Type B pancreatic cell (in vitro differentiated cells): ENCODE data around the gene FHL5. TPM values are rescaled to one million over a fixed set of nuclear protein-coding genes. Genes with fewer than 3 reads are reported as not detected.
"Not testable (repeated sequence)": the region's sequence is repeated elsewhere in the genome, so short reads cannot be mapped to it uniquely, and the experiment has no call there.

Experiments used
- DNase-seq: peaks from one replicate; pipeline ENCODE4 v3.0.0; 2021; ENCODE audit warnings: mixed read lengths; ENCODE audit not compliant: unreplicated experiment; ENCODE audit errors: extremely low spot score
- H3K27ac Mint-ChIP-seq: 2 replicates; pipeline ENCODE4 v1.8.0; 2021; ENCODE audit warnings: mild to moderate bottlenecking, mixed read lengths
- H3K27me3 Mint-ChIP-seq: 2 replicates; pipeline ENCODE4 v1.8.0; 2021; ENCODE audit warnings: mixed read lengths
- H3K36me3 Mint-ChIP-seq: 2 replicates; pipeline ENCODE4 v1.8.0; 2021; ENCODE audit warnings: mixed read lengths
- H3K4me1 Mint-ChIP-seq: one replicate; pipeline ENCODE4 v1.8.0; 2021; ENCODE audit warnings: mixed read lengths; ENCODE audit not compliant: unreplicated experiment
- H3K4me3 Mint-ChIP-seq: 2 replicates; pipeline ENCODE4 v1.8.0; 2021; ENCODE audit warnings: mild to moderate bottlenecking, mixed read lengths
- H3K9me3 Mint-ChIP-seq: 2 replicates; pipeline ENCODE4 v1.8.0; 2021; ENCODE audit warnings: mixed read lengths
- total RNA-seq: library from RNA; stranded (reverse); gene quantifications from 2 replicates; pipeline ENCODE4 v1.2.1, GENCODE V29; 2021; ENCODE audit warnings: low replicate concordance
- TF ChIP-seq, protein P1 (sequence below): fragments of 200-600 bp; sonication (generic); conservative IDR thresholded peaks from 2 replicates; pipeline ENCODE4 v1.5.0; 2021; ENCODE audit warnings: antibody characterized with exemption, mild to moderate bottlenecking

FHL5 gene
- total RNA-seq, 1 donor from 2014 or later = 0.41 TPM

GRCh38 chr6:96624957-96625356 lies 62.0 kb downstream of the FHL5 start:
- no peaks in the 10 kb centered on the region for H3K9me3 Mint-ChIP-seq
- peaks cover 10% of the 10 kb centered on the region for H3K27me3 Mint-ChIP-seq
- no peak for DNase-seq
- TF ChIP-seq, protein P1, sequence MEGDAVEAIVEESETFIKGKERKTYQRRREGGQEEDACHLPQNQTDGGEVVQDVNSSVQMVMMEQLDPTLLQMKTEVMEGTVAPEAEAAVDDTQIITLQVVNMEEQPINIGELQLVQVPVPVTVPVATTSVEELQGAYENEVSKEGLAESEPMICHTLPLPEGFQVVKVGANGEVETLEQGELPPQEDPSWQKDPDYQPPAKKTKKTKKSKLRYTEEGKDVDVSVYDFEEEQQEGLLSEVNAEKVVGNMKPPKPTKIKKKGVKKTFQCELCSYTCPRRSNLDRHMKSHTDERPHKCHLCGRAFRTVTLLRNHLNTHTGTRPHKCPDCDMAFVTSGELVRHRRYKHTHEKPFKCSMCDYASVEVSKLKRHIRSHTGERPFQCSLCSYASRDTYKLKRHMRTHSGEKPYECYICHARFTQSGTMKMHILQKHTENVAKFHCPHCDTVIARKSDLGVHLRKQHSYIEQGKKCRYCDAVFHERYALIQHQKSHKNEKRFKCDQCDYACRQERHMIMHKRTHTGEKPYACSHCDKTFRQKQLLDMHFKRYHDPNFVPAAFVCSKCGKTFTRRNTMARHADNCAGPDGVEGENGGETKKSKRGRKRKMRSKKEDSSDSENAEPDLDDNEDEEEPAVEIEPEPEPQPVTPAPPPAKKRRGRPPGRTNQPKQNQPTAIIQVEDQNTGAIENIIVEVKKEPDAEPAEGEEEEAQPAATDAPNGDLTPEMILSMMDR = no peak
- no peaks in the 10 kb centered on the region for H3K36me3 Mint-ChIP-seq
- H3K4me1 Mint-ChIP-seq = no peaks in the 10 kb centered on the region
- no peak overlapping the region for H3K27ac Mint-ChIP-seq
- H3K4me3 Mint-ChIP-seq = no peak overlapping the region

- TF ChIP-seq, protein P1 = peak; percentile 73
- Mint-ChIP-seq H3K36me3 (no peaks in the 10 kb centered on the region), H3K4me3 (no peak overlapping the region), H3K27me3 (peaks cover 10% of the 10 kb centered on the region), H3K4me1 (no peaks in the 10 kb centered on the region), H3K9me3 (no peaks in the 10 kb centered on the region), H3K27ac (no peak overlapping the region)
- DNase-seq = no peak
Measured at GRCh38 chr6:96626759-96627364, 63.9 kb downstream of the FHL5 start.

GRCh38 chr6:96631248-96631647 lies 68.3 kb downstream of the FHL5 start:
- Mint-ChIP-seq H3K27me3 (no peaks in the 10 kb centered on the region), H3K4me1 (no peaks in the 10 kb centered on the region), H3K27ac (no peak overlapping the region), H3K4me3 (no peak overlapping the region), H3K9me3 (no peaks in the 10 kb centered on the region), H3K36me3 (no peaks in the 10 kb centered on the region)
- TF ChIP-seq, protein P1 = no peak
- no peak for DNase-seq

DNA sequence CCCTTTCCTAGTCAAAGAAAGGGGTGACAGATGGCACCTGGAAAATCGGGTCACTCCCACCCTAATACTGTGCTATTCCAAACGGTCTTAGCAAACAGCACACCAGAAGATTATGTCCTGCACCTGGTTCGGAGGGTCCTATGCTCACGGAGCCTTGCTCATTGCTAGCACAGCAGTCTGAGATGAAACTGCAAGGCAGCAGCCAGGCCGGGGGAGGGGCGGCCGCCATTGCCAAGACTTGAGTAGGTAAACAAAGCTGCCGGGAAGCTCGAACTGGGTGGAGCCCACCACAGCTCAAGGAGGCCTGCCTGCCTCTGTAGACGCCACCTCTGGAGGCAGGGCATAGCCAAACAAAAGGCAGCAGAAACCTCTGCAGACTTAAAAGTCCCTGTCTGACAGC lies 75.1 kb downstream of the FHL5 start:
- not testable (repeated sequence) for H3K4me1 Mint-ChIP-seq, H3K9me3 Mint-ChIP-seq, DNase-seq, H3K36me3 Mint-ChIP-seq, H3K4me3 Mint-ChIP-seq, H3K27ac Mint-ChIP-seq, H3K27me3 Mint-ChIP-seq

DNA sequence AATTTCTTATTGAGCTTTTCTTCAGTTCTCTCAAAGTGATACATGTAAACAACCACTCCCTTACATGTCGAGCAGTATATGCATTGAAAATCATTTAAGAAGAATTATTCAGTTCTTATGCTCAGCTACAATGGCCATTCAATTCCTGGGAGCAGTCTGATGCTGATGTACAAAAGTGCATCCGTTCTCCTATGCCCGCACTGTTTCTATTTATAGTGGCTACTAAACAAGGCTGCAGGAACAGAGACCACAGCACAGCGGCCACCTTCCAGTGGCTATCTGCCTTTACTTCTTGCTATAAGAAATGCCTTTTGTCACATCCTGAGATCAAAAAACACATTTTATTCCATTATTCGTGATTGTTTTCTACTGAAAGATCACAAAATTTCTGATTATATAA lies 82.2 kb downstream of the FHL5 start:
- Mint-ChIP-seq H3K36me3 (no peaks in the 10 kb centered on the region), H3K27me3 (peaks cover 11% of the 10 kb centered on the region), H3K9me3 (no peaks in the 10 kb centered on the region), H3K4me1 (no peaks in the 10 kb centered on the region), H3K4me3 (no peak overlapping the region), H3K27ac (no peak overlapping the region)
- no peak for DNase-seq
- TF ChIP-seq, protein P1 = no peak

DNA sequence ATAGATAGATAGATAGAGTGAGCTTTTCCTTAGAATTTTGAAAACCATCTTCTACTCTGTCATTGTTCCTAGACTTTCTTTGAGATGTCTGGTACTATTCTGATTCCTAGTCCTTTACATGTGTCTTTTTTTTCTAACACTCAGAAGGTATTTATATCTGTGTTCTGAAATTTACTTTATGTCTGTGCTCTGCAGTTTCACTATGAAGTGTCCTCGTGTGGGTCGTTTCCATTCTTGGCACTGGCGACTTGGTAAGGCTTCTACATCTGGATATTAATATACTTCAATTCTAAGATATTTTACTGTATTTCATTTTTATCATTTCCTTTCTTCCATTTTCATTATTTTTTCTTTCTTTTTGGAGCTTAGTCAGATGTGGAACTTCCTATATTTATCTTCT lies 87.0 kb downstream of the FHL5 start:
- no peak overlapping the region for H3K27ac Mint-ChIP-seq
- no peaks in the 10 kb centered on the region for H3K36me3 Mint-ChIP-seq
- H3K27me3 Mint-ChIP-seq = peaks cover 5% of the 10 kb centered on the region
- no peak for DNase-seq
- TF ChIP-seq, protein P1 = no peak
- no peaks in the 10 kb centered on the region for H3K9me3 Mint-ChIP-seq
- no peaks in the 10 kb centered on the region for H3K4me1 Mint-ChIP-seq
- no peak overlapping the region for H3K4me3 Mint-ChIP-seq
